ENCODE measurements around the gene RALGAPB. TPM values are rescaled to one million over a fixed set of nuclear protein-coding genes. Genes with fewer than 3 reads are reported as not detected.

RALGAPB gene
- total and polyA plus RNA-seq, 2 of the 13 experiments (the other 11 are each of a cell fraction or from before 2014, with no cell fraction given) = 17.6 to 30.6 TPM

- TF ChIP-seq, protein P1, sequence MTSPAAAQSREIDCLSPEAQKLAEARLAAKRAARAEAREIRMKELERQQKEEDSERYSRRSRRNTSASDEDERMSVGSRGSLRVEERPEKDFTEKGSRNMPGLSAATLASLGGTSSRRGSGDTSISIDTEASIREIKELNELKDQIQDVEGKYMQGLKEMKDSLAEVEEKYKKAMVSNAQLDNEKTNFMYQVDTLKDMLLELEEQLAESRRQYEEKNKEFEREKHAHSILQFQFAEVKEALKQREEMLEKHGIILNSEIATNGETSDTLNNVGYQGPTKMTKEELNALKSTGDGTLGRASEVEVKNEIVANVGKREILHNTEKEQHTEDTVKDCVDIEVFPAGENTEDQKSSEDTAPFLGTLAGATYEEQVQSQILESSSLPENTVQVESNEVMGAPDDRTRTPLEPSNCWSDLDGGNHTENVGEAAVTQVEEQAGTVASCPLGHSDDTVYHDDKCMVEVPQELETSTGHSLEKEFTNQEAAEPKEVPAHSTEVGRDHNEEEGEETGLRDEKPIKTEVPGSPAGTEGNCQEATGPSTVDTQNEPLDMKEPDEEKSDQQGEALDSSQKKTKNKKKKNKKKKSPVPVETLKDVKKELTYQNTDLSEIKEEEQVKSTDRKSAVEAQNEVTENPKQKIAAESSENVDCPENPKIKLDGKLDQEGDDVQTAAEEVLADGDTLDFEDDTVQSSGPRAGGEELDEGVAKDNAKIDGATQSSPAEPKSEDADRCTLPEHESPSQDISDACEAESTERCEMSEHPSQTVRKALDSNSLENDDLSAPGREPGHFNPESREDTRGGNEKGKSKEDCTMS (CRISPR knock-in tag; conservative IDR thresholded peaks at IDR 0.05) = no peak
- TF ChIP-seq NONO (IDR thresholded peaks at IDR 0.05) = no peak
- no peak for TF ChIP-seq NONO (CRISPR knock-in tag; conservative IDR thresholded peaks at IDR 0.05)
- no peak for TF ChIP-seq ATM (IDR thresholded peaks at IDR 0.05; ENCODE audit: borderline replicate concordance)
These were observed 97.3 kb downstream of the RALGAPB start (continued) for GRCh38 chr20:38569747-38570525.

DNA sequence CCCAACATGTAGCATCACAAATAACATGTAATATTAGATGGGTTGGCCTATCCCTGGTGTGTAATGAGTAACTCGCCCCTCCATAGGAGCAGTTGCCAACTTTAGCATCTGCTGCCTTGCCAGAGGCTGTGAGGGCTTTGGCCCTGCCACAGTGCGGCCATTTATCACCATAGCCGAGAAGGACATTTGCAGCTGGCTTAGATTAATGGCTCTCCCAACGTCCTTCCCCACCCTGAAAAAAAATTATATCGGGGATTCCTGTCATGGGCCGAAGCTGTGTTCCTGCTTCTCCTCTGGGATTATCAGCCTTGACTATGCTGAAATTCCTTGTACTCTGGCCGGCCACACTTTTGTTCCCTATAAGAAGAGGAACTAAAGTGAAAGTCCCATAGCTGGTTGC lies 100.8 kb downstream of the RALGAPB start:
- H3K79me2 ChIP-seq (ENCODE audit: insufficient read depth, low read length) = no peaks in the 10 kb centered on the region
- 92% methylated on average over 7 of the region's 7 CpGs for whole genome bisulfite sequencing (ENCODE audit: low lambda C conversion rate)
- no TSS peak for BruUV-seq (replicated peaks)
- no peak overlapping the region for H2AFZ ChIP-seq (ENCODE audit: low read length)
- POLR2A ChIA-PET = no interaction called here
- H3K4me3 ChIP-seq (replicated peaks in 1 of 3; ENCODE audit: insufficient read depth in 1 of 3, low read depth in 2 of 3, low read length in 3 of 3) = no peak overlapping the region
- H3K27me3 ChIP-seq (ENCODE audit: control insufficient read depth in 1 of 2, insufficient read depth in 2 of 2, low read length in 2 of 2) = no peaks in the 10 kb centered on the region
- no peak for DNase-seq (ENCODE audit: low spot score)
- intact Hi-C loops (cut with micrococcal nuclease; ENCODE audit: unreplicated experiment) = no loop called here
- H3K27ac ChIP-seq (ENCODE audit: extremely low read length, insufficient read depth, low read length) = no peak overlapping the region
- ATAC-seq = no peak
- no peak for FAIRE-seq
- H3K9ac ChIP-seq (ENCODE audit: insufficient read depth, low read depth, low read length) = no peak overlapping the region
- H3K4me2 ChIP-seq (ENCODE audit: low read depth, low read length) = no peak overlapping the region
- CTCF ChIA-PET (ENCODE audit: low intra/inter-chr PET ratio, low total read pairs) = no interaction called here
- no peaks in the 10 kb centered on the region for H4K20me1 ChIP-seq (ENCODE audit: insufficient read depth, low read length)
- no peaks in the 10 kb centered on the region for H3K9me3 ChIP-seq (ENCODE audit: low read length)
- TF ChIP-seq KLF9 (CRISPR knock-in tag; IDR thresholded peaks at IDR 0.05; ENCODE audit: low read depth) = no peak
- no peak for TF ChIP-seq MIER3 (CRISPR knock-in tag; IDR thresholded peaks at IDR 0.05; ENCODE audit: borderline replicate concordance)
- in situ Hi-C loops (cut with HindIII; ENCODE audit: extremely low pct_ligation_motif_present, low pct_unique_long_range_greater_than_20kb) = no loop called here
- peaks cover 9% of the 10 kb centered on the region for H3K4me1 ChIP-seq (ENCODE audit: insufficient read depth, low read length)
- peaks cover 19 to 68% of the 10 kb centered on the region in 2 experiments for H3K36me3 ChIP-seq (replicated peaks in 1 of 2; ENCODE audit: control insufficient read depth in 1 of 2, insufficient read depth in 2 of 2, low read length in 2 of 2)
